GM12878 (cell line): ENCODE data around the gene CCR3. TPM values are rescaled to one million over a fixed set of nuclear protein-coding genes. Genes with fewer than 3 reads are reported as not detected.

Experiments used
- ATAC-seq: fragments of 200-7000 bp; cut with Tn5 transposase; 3 replicates; pipeline ENCODE4 v1.9.1; 2020; ENCODE audit warnings: mild to moderate bottlenecking, moderate library complexity
- BruUV-seq: library from RNA; stranded (reverse); fragments of 400-500 nt; replicated peaks from 2 replicates; lab custom pipeline; 2021; lab: Mats Ljungman, UMichigan
- CTCF ChIA-PET: fragments of 300-600 bp; sonication (Branson Sonifier 250); formaldehyde crosslinking; extraction: SDS; loops from one replicate; lab custom pipeline; 2021; ENCODE audit warnings: inconsistent platforms; lab: Yijun Ruan, JAX
- POLR2A ChIA-PET: fragments of 350-600 bp; formaldehyde crosslinking; extraction: SDS; loops from one replicate; lab custom pipeline; 2021; ENCODE audit warnings: inconsistent platforms; lab: Charles Lee
- RAD21 ChIA-PET: fragments of 300-600 bp; sonication (Branson Sonifier 250); formaldehyde crosslinking; loops from one replicate; lab custom pipeline; 2023; ENCODE audit warnings: antibody characterized with exemption; ENCODE audit not compliant: unreplicated experiment; lab: Charles Lee
- SMC1A ChIA-PET: fragments of 300-600 bp; sonication (Branson Sonifier 250); formaldehyde crosslinking; loops from one replicate; lab custom pipeline; 2023; ENCODE audit not compliant: unreplicated experiment, uncharacterized antibody; lab: Charles Lee
- DNase-seq: peaks from one replicate; pipeline ENCODE4 v3.0.0-alpha.2; 2011; ENCODE audit warnings: low read depth, low spot score
- FAIRE-seq: peaks from 3 replicates; lab custom pipeline; 2011; peaks lifted over from hg19 to GRCh38; lab: Jason Lieb, UNC
- H2AFZ ChIP-seq: 2 replicates; pipeline ENCODE4 v1.6.0; 2011; ENCODE audit warnings: low read depth, low read length, control low read depth; ENCODE audit not compliant: control insufficient read depth
- H3K27ac ChIP-seq: 2 replicates; pipeline ENCODE4 v1.5.1; 2011; ENCODE audit warnings: control low read depth; ENCODE audit not compliant: control insufficient read depth, insufficient read depth
- H3K27me3 ChIP-seq, 2 experiments: replicated peaks in 1 of 2; 2 replicates each; pipeline versions ENCODE4 v1.6.0 to v1.6.1; 2011; ENCODE audit warnings: low read length in 1 of 2; ENCODE audit not compliant: control insufficient read depth in 2 of 2, insufficient read depth in 2 of 2
- H3K36me3 ChIP-seq, 2 experiments: 2 replicates each; pipeline ENCODE4 v1.5.1; 2011; ENCODE audit warnings: low read length in 1 of 2; ENCODE audit not compliant: control insufficient read depth in 2 of 2, insufficient read depth in 2 of 2
- H3K4me1 ChIP-seq: 2 replicates; pipeline ENCODE4 v1.6.1; 2011; ENCODE audit warnings: mild to moderate bottlenecking, low read length, moderate library complexity, mixed read lengths; ENCODE audit not compliant: control insufficient read depth, insufficient read depth
- H3K4me2 ChIP-seq: 2 replicates; pipeline ENCODE4 v1.6.0; 2011; ENCODE audit warnings: control low read depth; ENCODE audit not compliant: control insufficient read depth, insufficient read depth
- H3K4me3 ChIP-seq: fragments of 200-600 bp; sonication (generic); 2 replicates; pipeline ENCODE4 v1.5.1; 2016
- H3K79me2 ChIP-seq: 2 replicates; pipeline ENCODE4 v1.6.0; 2011; ENCODE audit warnings: low read length; ENCODE audit not compliant: control insufficient read depth, insufficient read depth
- H3K9ac ChIP-seq: 2 replicates; pipeline ENCODE4 v1.8.0; 2011; ENCODE audit warnings: low read length, control low read depth, mixed read lengths; ENCODE audit not compliant: control insufficient read depth, insufficient read depth
- H3K9me3 ChIP-seq: replicated peaks from 3 replicates; pipeline ENCODE4 v1.5.1; 2011; ENCODE audit warnings: mild to moderate bottlenecking, low read length; ENCODE audit not compliant: control insufficient read depth, insufficient read depth
- H4K20me1 ChIP-seq: 2 replicates; pipeline ENCODE4 v1.6.0; 2011; ENCODE audit not compliant: control insufficient read depth, insufficient read depth
- E2F8 ChIP-seq: fragments of 450-650 bp; IDR thresholded peaks from 2 replicates; pipeline ENCODE4 v1.6.1; 2018; ENCODE audit warnings: mild to moderate bottlenecking, low read depth, moderate library complexity; ENCODE audit not compliant: partially characterized antibody
- MLLT1 ChIP-seq: fragments of 450-650 bp; IDR thresholded peaks from 2 replicates; pipeline ENCODE4 v1.6.1; 2016; ENCODE audit warnings: mild to moderate bottlenecking
- MTA3 ChIP-seq: IDR thresholded peaks from 2 replicates; pipeline ENCODE4 v1.6.1; 2012; ENCODE audit warnings: low read length, inconsistent platforms, borderline replicate concordance
- NR2C1 ChIP-seq: fragments of 450-650 bp; IDR thresholded peaks from 2 replicates; pipeline ENCODE4 v1.6.1; 2017; ENCODE audit warnings: antibody characterized with exemption, mild to moderate bottlenecking, moderate library complexity
- RELB ChIP-seq: fragments of 450-650 bp; IDR thresholded peaks from 2 replicates; pipeline ENCODE4 v1.6.1; 2017; ENCODE audit warnings: low read depth, mild to moderate bottlenecking, moderate library complexity
- SIX5 ChIP-seq: IDR thresholded peaks from 2 replicates; pipeline ENCODE4 v1.6.1; 2011; ENCODE audit warnings: mild to moderate bottlenecking, low read depth, low read length, moderate library complexity; ENCODE audit not compliant: severe bottlenecking
- TCF3 ChIP-seq: IDR thresholded peaks from 2 replicates; pipeline ENCODE4 v1.6.1; 2012; ENCODE audit warnings: low read depth, mild to moderate bottlenecking, low read length, borderline replicate concordance; ENCODE audit not compliant: insufficient read depth
- USF1 ChIP-seq: IDR thresholded peaks from 2 replicates; pipeline ENCODE4 v1.6.1; 2011; ENCODE audit warnings: borderline replicate concordance, low read depth, mild to moderate bottlenecking, moderate library complexity, mixed read lengths, low read length; ENCODE audit not compliant: insufficient read depth; ENCODE audit errors: extremely low read length
- YBX1 ChIP-seq: fragments of 450-650 bp; IDR thresholded peaks from 2 replicates; pipeline ENCODE4 v1.6.1; 2016; ENCODE audit warnings: antibody characterized with exemption
- ZNF207 ChIP-seq: fragments of 450-650 bp; IDR thresholded peaks from 2 replicates; pipeline ENCODE4 v1.6.1; 2014; ENCODE audit warnings: antibody characterized with exemption, mild to moderate bottlenecking, borderline replicate concordance
- ZNF687 ChIP-seq: fragments of 450-650 bp; IDR thresholded peaks from 2 replicates; pipeline ENCODE4 v1.6.1; 2017; ENCODE audit warnings: mild to moderate bottlenecking, moderate library complexity
- WGBS: methylation state at CpG from one replicate; pipeline ENCODE4 v1.1.6; 2016; ENCODE audit warnings: low lambda C conversion rate; ENCODE audit not compliant: insufficient replicate concordance, insufficient coverage; ENCODE audit errors: missing lambda C conversion rate; 5-methylcytosine and 5-hydroxymethylcytosine counted together
- in situ Hi-C: fragments of 300-500 bp; cut with MboI; formaldehyde crosslinking; loops from 9 replicates; pipeline ENCODE4 v1.14.3; 2018; ENCODE audit warnings: mixed read lengths
- intact Hi-C: fragments of 100-400 bp; cut with micrococcal nuclease; formaldehyde crosslinking; loops from one replicate; pipeline ENCODE4 v1.14.2; 2022; ENCODE audit not compliant: unreplicated experiment
- polyA plus RNA-seq, 11 experiments: library from polyadenylated mRNA; depleted of rRNA in 4 of 11; unstranded in 6 of 11; stranded (reverse) in 5 of 11; fragments of >200 nt; fragmentation: Nextera tagmentation in 4 of 11; fragmentation: Illumina TruSeq in 1 of 11; extraction: Ambion mirVana in 4 of 11; extraction: Trizol in 1 of 11; gene quantifications; 1 replicate in 1 of 11; 2 replicates in 10 of 11; pipeline versions ENCODE4 v1.2.1 to v1.2.3, GENCODE V29; 2011 to 2016; ENCODE audit warnings: inconsistent platforms in 2 of 11, missing spikeins in 2 of 11, low read depth in 1 of 11
- total RNA-seq, 4 experiments: library from RNA; depleted of rRNA in 3 of 4; stranded (reverse); fragments of >200 nt in 3 of 4; fragmentation: Illumina TruSeq in 1 of 4; extraction: Trizol in 1 of 4; gene quantifications; 2 replicates each; pipeline versions ENCODE4 v1.2.1 to v1.2.3, GENCODE V29; 2013 to 2021

Gene CCR3
- total and polyA plus RNA-seq, 10 of the 15 experiments (the other 5 are each of a cell fraction or from before 2014, with no cell fraction given): 0.13 to 0.78 (median 0.41) TPM; not detected in 1

- H4K20me1 ChIP-seq: no peaks in the 10 kb centered on the region
- 42% methylated on average over 3 of the region's 3 CpGs for WGBS
- no peak overlapping the region for H3K4me3 ChIP-seq
- ChIA-PET CTCF (interaction anchor here (1.2 to 3.7 kb wide), 5 partner anchors 14 to 131 kb away, joined by 3 to 24 read pairs (median 5); partner anchors contain the start of gene CCR5), POLR2A (no interaction called here), RAD21 (interaction anchor here (1.9 to 2.1 kb wide), 2 partner anchors 23 to 130 kb away, joined by 6 to 12 read pairs; partner anchors contain the start of gene CCR5), SMC1A (interaction anchor here (0.5 to 2.1 kb wide), 5 partner anchors 24 to 414 kb away, joined by 3 to 10 read pairs (median 3); no protein-coding TSS in a partner anchor)
- DNase-seq (no peak), ATAC-seq (no peak), FAIRE-seq (no peak)
- intact Hi-C loops: no loop called here
- H3K9me3 ChIP-seq: no peaks in the 10 kb centered on the region
- H3K79me2 ChIP-seq: no peaks in the 10 kb centered on the region
- H3K27ac ChIP-seq: no peak overlapping the region
- BruUV-seq: no TSS peak
- no peaks in the 10 kb centered on the region for H3K36me3 ChIP-seq
- H3K9ac ChIP-seq: no peak overlapping the region
- in situ Hi-C loops: no loop called here
- H3K27me3 ChIP-seq: peaks cover 0 to 9% of the 10 kb centered on the region in 2 experiments; a peak in 2 of 4 replicates
- no peak overlapping the region for H2AFZ ChIP-seq
- H3K4me2 ChIP-seq: no peak overlapping the region
- H3K4me1 ChIP-seq: peaks cover 3% of the 10 kb centered on the region
- TF ChIP-seq SIX5 (no peak), USF1 (no peak), TCF3 (no peak), ZNF687 (no peak), YBX1 (no peak), ZNF207 (no peak), NR2C1 (no peak), E2F8 (no peak), MLLT1 (no peak), RELB (no peak), MTA3 (no peak)
Measured at GRCh38 chr3:46239301-46239938, 2.8 kb upstream of the CCR3 start.
